HCT116 (cell line): Measurements from ENCODE around the gene DYNLT2B. TPM values are rescaled to one million over a fixed set of nuclear protein-coding genes. Genes with fewer than 3 reads are reported as not detected.
"Not testable (repeated sequence)": the region's sequence is repeated elsewhere in the genome, so short reads cannot be mapped to it uniquely, and the experiment has no call there.

ENCODE experiments used
- ATAC-seq: fragments of 200-7000 bp; cut with Tn5 transposase; 2 replicates; pipeline ENCODE4 v1.9.1; 2020; ENCODE audit warnings: mild to moderate bottlenecking, moderate library complexity
- BruUV-seq: library from RNA; stranded (reverse); fragments of 400-500 nt; replicated peaks from 2 replicates; lab custom pipeline; 2021; lab: Mats Ljungman, UMichigan
- CTCF ChIA-PET: fragments of 300-600 bp; sonication (Branson Sonifier 250); formaldehyde crosslinking; loops from one replicate; lab custom pipeline; 2021; ENCODE audit warnings: antibody characterized with exemption; lab: Charles Lee
- POLR2A ChIA-PET: fragments of 300-600, 350-600 bp; sonication (Branson Sonifier 250); formaldehyde crosslinking; loops from one replicate; lab custom pipeline; 2021; ENCODE audit warnings: antibody characterized with exemption; lab: Charles Lee
- RAD21 ChIA-PET, 2 experiments: fragments of 300-600 bp; sonication (Branson Sonifier 250); formaldehyde crosslinking; loops; one replicate each; lab custom pipeline; 2023; ENCODE audit warnings: low total read pairs in 2 of 2; ENCODE audit not compliant: uncharacterized antibody in 2 of 2, unreplicated experiment in 2 of 2, low non-redundant PET in 1 of 2; lab: Charles Lee
- DNase-seq: peaks from one replicate; pipeline ENCODE4 v3.0.0-alpha.2; 2010; ENCODE audit warnings: low read depth, low spot score
- H2AFZ ChIP-seq: fragments of 200-600 bp; shearing (Covaris generic), sonication (generic); 2 replicates; pipeline ENCODE4 v1.6.1; 2017; ENCODE audit warnings: low read depth, mixed run types, mixed read lengths, antibody characterized with exemption, low read length; ENCODE audit not compliant: poor library complexity, severe bottlenecking
- H3K27ac ChIP-seq: 2 replicates; pipeline ENCODE4 v1.5.1; 2012; ENCODE audit warnings: low read depth, low read length
- H3K27me3 ChIP-seq: fragments of 200-600 bp; sonication (generic); 2 replicates; pipeline ENCODE4 v1.6.1; 2016; ENCODE audit warnings: mixed run types, low read length, mixed read lengths; ENCODE audit not compliant: insufficient read depth
- H3K36me3 ChIP-seq, 2 experiments: fragments of 200-500 bp in 1 of 2; fragments of 200-600 bp in 1 of 2; sonication (Bioruptor generic) in 1 of 2; sonication (generic) in 1 of 2; 2 replicates each; pipeline versions ENCODE4 v1.5.1 to v1.6.1; 2014 to 2016; ENCODE audit warnings: low read length in 2 of 2, inconsistent platforms in 1 of 2, mixed read lengths in 1 of 2, mixed run types in 1 of 2; ENCODE audit not compliant: insufficient read depth in 2 of 2, control insufficient read depth in 1 of 2
- H3K4me1 ChIP-seq, 2 experiments: fragments of 200-600 bp in 1 of 2; sonication (generic) in 1 of 2; 2 replicates each; pipeline versions ENCODE4 v1.5.1 to v1.6.1; 2012 to 2017; ENCODE audit warnings: low read length in 2 of 2, inconsistent platforms in 1 of 2, mild to moderate bottlenecking in 1 of 2, mixed read lengths in 1 of 2, mixed run types in 1 of 2, moderate library complexity in 1 of 2; ENCODE audit not compliant: insufficient read depth in 2 of 2, control insufficient read depth in 1 of 2
- H3K4me2 ChIP-seq: fragments of 200-600 bp; sonication (generic); 2 replicates; pipeline ENCODE4 v1.6.1; 2017; ENCODE audit warnings: mixed run types, low read length, mixed read lengths
- H3K4me3 ChIP-seq, 2 experiments: fragments of 200-600 bp in 1 of 2; sonication (generic) in 1 of 2; replicated peaks in 1 of 2; 2 replicates each; pipeline ENCODE4 v1.5.1; 2011 to 2016; ENCODE audit warnings: low read length in 2 of 2, control low read depth in 1 of 2, low read depth in 1 of 2, mild to moderate bottlenecking in 1 of 2, mixed read lengths in 1 of 2, mixed run types in 1 of 2
- H3K79me2 ChIP-seq: fragments of 200-600 bp; sonication (generic); 2 replicates; pipeline ENCODE4 v1.6.1; 2017; ENCODE audit warnings: mild to moderate bottlenecking, mixed run types, low read length, moderate library complexity, mixed read lengths; ENCODE audit not compliant: insufficient read depth
- H3K9ac ChIP-seq: fragments of 200-600 bp; sonication (generic); 2 replicates; pipeline ENCODE4 v1.6.1; 2016; ENCODE audit warnings: low read length, mixed read lengths
- H3K9me2 ChIP-seq: fragments of 200-600 bp; sonication (generic), shearing (Covaris generic); 2 replicates; pipeline ENCODE4 v1.6.1; 2017; ENCODE audit warnings: mixed run types, mild to moderate bottlenecking, moderate library complexity; ENCODE audit not compliant: insufficient read depth
- H3K9me3 ChIP-seq, 2 experiments: fragments of 200-500 bp in 1 of 2; fragments of 200-600 bp in 1 of 2; sonication (Bioruptor generic) in 1 of 2; sonication (generic) in 1 of 2; 2 replicates each; pipeline ENCODE4 v1.6.1; 2014 to 2017; ENCODE audit warnings: low read length in 2 of 2, mixed read lengths in 2 of 2, inconsistent platforms in 1 of 2, low read depth in 1 of 2, mild to moderate bottlenecking in 1 of 2, mixed run types in 1 of 2, moderate library complexity in 1 of 2; ENCODE audit not compliant: control insufficient read depth in 1 of 2, insufficient read depth in 1 of 2
- H4K20me1 ChIP-seq: fragments of 200-600 bp; sonication (generic), shearing (Covaris generic); 2 replicates; pipeline ENCODE4 v1.6.1; 2017; ENCODE audit warnings: mixed run types, mild to moderate bottlenecking, moderate library complexity; ENCODE audit not compliant: insufficient read depth
- CBX3 ChIP-seq: IDR thresholded peaks from 2 replicates; pipeline ENCODE4 v1.6.1; 2012; ENCODE audit warnings: low read depth
- EGR1 ChIP-seq: IDR thresholded peaks from 2 replicates; pipeline ENCODE4 v1.6.1; 2012; ENCODE audit warnings: low read depth
- FOSL1 ChIP-seq: IDR thresholded peaks from 2 replicates; pipeline ENCODE4 v1.6.1; 2012; ENCODE audit warnings: low read depth
- POLR2A ChIP-seq: IDR thresholded peaks from 2 replicates; pipeline ENCODE4 v1.7.0; 2011; ENCODE audit warnings: borderline replicate concordance; ENCODE audit not compliant: insufficient read depth, insufficient read length; ENCODE audit errors: extremely low read depth
- RAD21 ChIP-seq: IDR thresholded peaks from 2 replicates; pipeline ENCODE4 v1.6.1; 2012; ENCODE audit warnings: low read depth, mild to moderate bottlenecking
- SP1 ChIP-seq: IDR thresholded peaks from 2 replicates; pipeline ENCODE4 v1.6.1; 2012; ENCODE audit warnings: low read depth
- TCF7L2 ChIP-seq: IDR thresholded peaks from 2 replicates; pipeline ENCODE4 v1.7.0; 2011; ENCODE audit warnings: borderline replicate concordance, inconsistent platforms; ENCODE audit not compliant: insufficient read depth, insufficient read length; ENCODE audit errors: extremely low read depth
- YY1 ChIP-seq: IDR thresholded peaks from 2 replicates; pipeline ENCODE4 v1.6.1; 2011; ENCODE audit warnings: low read length, low read depth, moderate library complexity, mild to moderate bottlenecking; ENCODE audit not compliant: insufficient replicate concordance; ENCODE audit errors: extremely low read depth
- ZFX ChIP-seq: fragments of 450-650 bp; IDR thresholded peaks from 2 replicates; pipeline ENCODE4 v1.6.1; 2017
- intact Hi-C: fragments of 100-400 bp; cut with micrococcal nuclease; formaldehyde crosslinking; loops from 2 replicates; pipeline ENCODE4 v1.10.0; 2022
- total RNA-seq: library from RNA; stranded (reverse); gene quantifications from one replicate; pipeline ENCODE4 v1.2.1, GENCODE V29; 2021; ENCODE audit not compliant: unreplicated experiment
- TF ChIP-seq, protein P1 (sequence below): IDR thresholded peaks from 2 replicates; pipeline ENCODE4 v1.6.1; 2011; ENCODE audit warnings: mild to moderate bottlenecking, low read length, moderate library complexity; ENCODE audit not compliant: insufficient replicate concordance; ENCODE audit errors: extremely low read depth
- TF ChIP-seq, protein P2 (sequence below): IDR thresholded peaks from 2 replicates; pipeline ENCODE4 v1.6.1; 2012; ENCODE audit warnings: low read depth

DYNLT2B gene
- total RNA-seq, 1 experiment from 2014 or later, result 9.7 TPM

DNA sequence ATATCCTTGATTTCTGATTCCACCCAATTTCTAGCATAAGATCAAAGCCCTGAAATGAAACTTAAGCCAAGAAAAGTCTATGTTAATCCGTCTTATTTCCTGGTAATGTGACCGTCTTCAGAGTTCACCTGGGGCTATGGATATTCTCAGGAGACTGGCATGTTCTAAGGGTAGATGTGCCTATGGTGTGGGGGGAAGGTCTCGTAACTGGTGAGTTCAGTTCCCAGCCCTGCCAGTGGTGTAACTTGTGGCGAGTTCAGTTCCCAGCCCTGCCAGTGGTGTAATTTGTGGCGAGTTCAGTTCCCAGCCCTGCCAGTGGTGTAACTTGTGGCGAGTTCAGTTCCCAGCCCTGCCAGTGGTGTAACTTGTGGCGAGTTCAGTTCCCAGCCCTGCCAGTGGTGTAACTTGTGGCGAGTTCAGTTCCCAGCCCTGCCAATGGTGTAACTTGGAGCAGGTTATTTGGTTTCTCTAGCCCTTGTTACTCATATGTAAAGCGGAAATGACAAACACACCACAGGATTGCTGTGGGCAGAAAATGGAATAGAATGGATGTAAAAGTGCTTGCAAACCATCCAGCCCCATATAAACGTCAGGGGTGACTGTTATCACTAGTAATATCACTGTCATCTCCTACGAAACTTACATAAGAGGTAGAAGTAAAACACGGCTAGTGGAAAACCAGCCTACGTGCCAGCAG, 71.3 kb downstream of the DYNLT2B start (continued):
- TF ChIP-seq TCF7L2 (no peak), SP1 (no peak)

DNA sequence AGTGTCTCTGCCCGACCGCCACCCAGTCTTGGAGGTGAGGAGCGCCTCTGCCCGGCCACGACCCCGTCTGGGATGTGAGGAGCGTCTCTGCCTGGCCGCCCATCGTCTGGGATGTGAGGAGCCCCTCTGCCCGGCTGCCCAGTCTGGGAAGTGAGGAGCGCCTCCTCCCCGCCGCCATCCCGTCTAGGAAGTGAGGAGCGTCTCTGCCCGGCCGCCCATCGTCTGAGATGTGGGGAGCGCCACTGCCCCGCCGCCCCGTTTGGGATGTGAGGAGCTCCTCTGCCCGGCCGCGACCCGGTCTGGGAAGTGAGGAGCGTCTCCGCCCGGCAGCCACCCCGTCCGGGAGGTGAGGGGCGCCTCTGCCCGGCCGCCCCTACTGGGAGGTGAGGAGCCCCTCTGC, 73.9 kb downstream of the DYNLT2B start:
- H2AFZ ChIP-seq, H3K9me3 ChIP-seq, CTCF ChIA-PET, intact Hi-C loops, BruUV-seq, H3K79me2 ChIP-seq, H3K9ac ChIP-seq, H4K20me1 ChIP-seq, DNase-seq, H3K27me3 ChIP-seq, ATAC-seq, H3K4me3 ChIP-seq, H3K27ac ChIP-seq, RAD21 ChIA-PET, H3K4me2 ChIP-seq, POLR2A ChIA-PET, H3K4me1 ChIP-seq, H3K9me2 ChIP-seq: not testable (repeated sequence)
- H3K36me3 ChIP-seq, result peaks cover 14 to 18% of the 10 kb centered on the region in 2 experiments; a peak in 3 of 4 replicates

DNA sequence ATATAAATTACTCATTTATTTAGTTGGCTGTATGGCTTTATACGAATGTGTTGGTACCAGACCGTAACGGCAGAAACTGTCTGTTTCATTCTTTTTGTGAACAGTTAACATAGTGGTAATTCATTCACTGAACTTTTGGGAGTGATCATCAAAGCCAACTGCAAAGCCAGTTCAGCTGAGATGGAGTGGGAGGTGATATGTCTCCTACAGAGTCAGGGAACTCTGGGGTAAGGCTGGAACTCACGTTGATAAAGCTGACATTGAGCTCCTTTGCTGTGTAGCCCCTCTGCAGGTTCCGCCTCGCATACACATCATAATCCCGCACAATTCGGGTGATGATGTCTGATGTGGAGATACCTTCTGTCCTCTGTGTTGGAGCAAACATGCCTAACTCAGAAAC, 76.3 kb downstream of the DYNLT2B start:
- Histone ChIP-seq H2AFZ (no peak overlapping the region), H3K9ac (no peak overlapping the region), H4K20me1 (no peaks in the 10 kb centered on the region), H3K9me3 (no peaks in the 10 kb centered on the region), H3K27ac (no peak overlapping the region), H3K4me1 (no peaks in the 10 kb centered on the region), H3K79me2 (no peaks in the 10 kb centered on the region), H3K27me3 (no peaks in the 10 kb centered on the region), H3K4me2 (no peak overlapping the region), H3K9me2 (no peaks in the 10 kb centered on the region), H3K4me3 (no peak overlapping the region), H3K36me3 (peaks cover 10 to 18% of the 10 kb centered on the region in 2 experiments; a peak in 3 of 4 replicates)
- no TSS peak for BruUV-seq
- ATAC-seq, result no peak
- ChIA-PET RAD21 (no interaction called here), CTCF (interaction anchor here (1.2 kb wide), 1 partner anchor 12 kb away, joined by 3 read pairs; no protein-coding TSS in a partner anchor), POLR2A (no interaction called here)
- intact Hi-C loops, result no loop called here
- no peak for DNase-seq
- TF ChIP-seq EGR1, result no peak
- TF ChIP-seq, protein P1, sequence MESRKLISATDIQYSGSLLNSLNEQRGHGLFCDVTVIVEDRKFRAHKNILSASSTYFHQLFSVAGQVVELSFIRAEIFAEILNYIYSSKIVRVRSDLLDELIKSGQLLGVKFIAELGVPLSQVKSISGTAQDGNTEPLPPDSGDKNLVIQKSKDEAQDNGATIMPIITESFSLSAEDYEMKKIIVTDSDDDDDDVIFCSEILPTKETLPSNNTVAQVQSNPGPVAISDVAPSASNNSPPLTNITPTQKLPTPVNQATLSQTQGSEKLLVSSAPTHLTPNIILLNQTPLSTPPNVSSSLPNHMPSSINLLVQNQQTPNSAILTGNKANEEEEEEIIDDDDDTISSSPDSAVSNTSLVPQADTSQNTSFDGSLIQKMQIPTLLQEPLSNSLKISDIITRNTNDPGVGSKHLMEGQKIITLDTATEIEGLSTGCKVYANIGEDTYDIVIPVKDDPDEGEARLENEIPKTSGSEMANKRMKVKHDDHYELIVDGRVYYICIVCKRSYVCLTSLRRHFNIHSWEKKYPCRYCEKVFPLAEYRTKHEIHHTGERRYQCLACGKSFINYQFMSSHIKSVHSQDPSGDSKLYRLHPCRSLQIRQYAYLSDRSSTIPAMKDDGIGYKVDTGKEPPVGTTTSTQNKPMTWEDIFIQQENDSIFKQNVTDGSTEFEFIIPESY, result no peak
- no peak for TF ChIP-seq FOSL1
- no peak for TF ChIP-seq POLR2A
- TF ChIP-seq ZFX, result no peak
- no peak for TF ChIP-seq RAD21
- no peak for TF ChIP-seq CBX3
- no peak for TF ChIP-seq YY1
- TF ChIP-seq, protein P2, sequence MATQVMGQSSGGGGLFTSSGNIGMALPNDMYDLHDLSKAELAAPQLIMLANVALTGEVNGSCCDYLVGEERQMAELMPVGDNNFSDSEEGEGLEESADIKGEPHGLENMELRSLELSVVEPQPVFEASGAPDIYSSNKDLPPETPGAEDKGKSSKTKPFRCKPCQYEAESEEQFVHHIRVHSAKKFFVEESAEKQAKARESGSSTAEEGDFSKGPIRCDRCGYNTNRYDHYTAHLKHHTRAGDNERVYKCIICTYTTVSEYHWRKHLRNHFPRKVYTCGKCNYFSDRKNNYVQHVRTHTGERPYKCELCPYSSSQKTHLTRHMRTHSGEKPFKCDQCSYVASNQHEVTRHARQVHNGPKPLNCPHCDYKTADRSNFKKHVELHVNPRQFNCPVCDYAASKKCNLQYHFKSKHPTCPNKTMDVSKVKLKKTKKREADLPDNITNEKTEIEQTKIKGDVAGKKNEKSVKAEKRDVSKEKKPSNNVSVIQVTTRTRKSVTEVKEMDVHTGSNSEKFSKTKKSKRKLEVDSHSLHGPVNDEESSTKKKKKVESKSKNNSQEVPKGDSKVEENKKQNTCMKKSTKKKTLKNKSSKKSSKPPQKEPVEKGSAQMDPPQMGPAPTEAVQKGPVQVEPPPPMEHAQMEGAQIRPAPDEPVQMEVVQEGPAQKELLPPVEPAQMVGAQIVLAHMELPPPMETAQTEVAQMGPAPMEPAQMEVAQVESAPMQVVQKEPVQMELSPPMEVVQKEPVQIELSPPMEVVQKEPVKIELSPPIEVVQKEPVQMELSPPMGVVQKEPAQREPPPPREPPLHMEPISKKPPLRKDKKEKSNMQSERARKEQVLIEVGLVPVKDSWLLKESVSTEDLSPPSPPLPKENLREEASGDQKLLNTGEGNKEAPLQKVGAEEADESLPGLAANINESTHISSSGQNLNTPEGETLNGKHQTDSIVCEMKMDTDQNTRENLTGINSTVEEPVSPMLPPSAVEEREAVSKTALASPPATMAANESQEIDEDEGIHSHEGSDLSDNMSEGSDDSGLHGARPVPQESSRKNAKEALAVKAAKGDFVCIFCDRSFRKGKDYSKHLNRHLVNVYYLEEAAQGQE, result no peak
